Measurements from ENCODE around the gene TMEM191C.
A peak's percentile ranks its signal among the peaks of the same experiment; 100 is the strongest.

The TMEM191C gene

GRCh38 chr22:21447694-21448402, 19.3 kb upstream of the TMEM191C start:
- H3K9ac ChIP-seq (ENCODE audit: low read length) = no peak overlapping the region

GRCh38 chr22:21448627-21449416, 18.4 kb upstream of the TMEM191C start:
- Histone ChIP-seq H3K79me2 (ENCODE audit: insufficient read depth, low read length) (no peaks in the 10 kb centered on the region), H3K27me3 (ENCODE audit: insufficient read depth, low read length) (no peaks in the 10 kb centered on the region), H3K9me3 (ENCODE audit: low read length) (no peaks in the 10 kb centered on the region), H3K4me1 (ENCODE audit: insufficient read depth, low read length, severe bottlenecking) (no peaks in the 10 kb centered on the region), H3K4me2 (ENCODE audit: low read length) (no peak overlapping the region), H3K9me2 (ENCODE audit: low read depth, low read length) (no peaks in the 10 kb centered on the region), H3K36me3 (ENCODE audit: insufficient read depth, low read length) (peaks cover 11% of the 10 kb centered on the region), H4K20me1 (ENCODE audit: insufficient read depth, low read length) (no peaks in the 10 kb centered on the region), H3K9ac (ENCODE audit: low read length) (no peak overlapping the region), H2AFZ (ENCODE audit: low read length) (no peak overlapping the region), H3K27ac (ENCODE audit: low read depth, low read length, poor library complexity, severe bottlenecking) (no peak overlapping the region), H3F3A (ENCODE audit: insufficient read depth, low read length) (no peaks in the 10 kb centered on the region; the same call in 1 of the 2 replicates), H3K4me3 (ENCODE audit: low read depth, low read length, poor library complexity, severe bottlenecking) (no peak overlapping the region)
- no peak for TF ChIP-seq CTCF (IDR thresholded peaks at IDR 0.05; ENCODE audit: low read length)
- TF ChIP-seq EZH2 (IDR thresholded peaks at IDR 0.05; ENCODE audit: borderline replicate concordance, low read length) = no peak

More at GRCh38 chr22:21447694-21448402, 19.3 kb upstream of the TMEM191C start:
- TF ChIP-seq CTCF (IDR thresholded peaks at IDR 0.05; ENCODE audit: low read length) (peak; percentile 38; the same call in 1 of the 2 replicates), EZH2 (IDR thresholded peaks at IDR 0.05; ENCODE audit: borderline replicate concordance, low read length) (no peak)
- no peaks in the 10 kb centered on the region for H3K9me3 ChIP-seq (ENCODE audit: low read length)
- H2AFZ ChIP-seq (ENCODE audit: low read length) = no peak overlapping the region
- H3F3A ChIP-seq (ENCODE audit: insufficient read depth, low read length) = no peaks in the 10 kb centered on the region; the same call in 1 of the 2 replicates
- H3K9me2 ChIP-seq (ENCODE audit: low read depth, low read length) = no peaks in the 10 kb centered on the region
- no peaks in the 10 kb centered on the region for H3K4me1 ChIP-seq (ENCODE audit: insufficient read depth, low read length, severe bottlenecking)
- H3K4me3 ChIP-seq (ENCODE audit: low read depth, low read length, poor library complexity, severe bottlenecking) = no peak overlapping the region
- no peaks in the 10 kb centered on the region for H3K79me2 ChIP-seq (ENCODE audit: insufficient read depth, low read length)
- no peak overlapping the region for H3K4me2 ChIP-seq (ENCODE audit: low read length)
- H3K27ac ChIP-seq (ENCODE audit: low read depth, low read length, poor library complexity, severe bottlenecking) = no peak overlapping the region
- no peaks in the 10 kb centered on the region for H3K27me3 ChIP-seq (ENCODE audit: insufficient read depth, low read length)
- peaks cover 11% of the 10 kb centered on the region for H3K36me3 ChIP-seq (ENCODE audit: insufficient read depth, low read length)
- H4K20me1 ChIP-seq (ENCODE audit: insufficient read depth, low read length) = no peaks in the 10 kb centered on the region

GRCh38 chr22:21449531-21450319, 17.5 kb upstream of the TMEM191C start:
- H2AFZ ChIP-seq (ENCODE audit: low read length) = no peak overlapping the region
- no peaks in the 10 kb centered on the region; the same call in 1 of the 2 replicates for H3F3A ChIP-seq (ENCODE audit: insufficient read depth, low read length)
- TF ChIP-seq CTCF (IDR thresholded peaks at IDR 0.05; ENCODE audit: low read length) (no peak), EZH2 (IDR thresholded peaks at IDR 0.05; ENCODE audit: borderline replicate concordance, low read length) (no peak)
- H3K9ac ChIP-seq (ENCODE audit: low read length) = no peak overlapping the region
- no peaks in the 10 kb centered on the region for H3K4me1 ChIP-seq (ENCODE audit: insufficient read depth, low read length, severe bottlenecking)
- H3K27me3 ChIP-seq (ENCODE audit: insufficient read depth, low read length) = no peaks in the 10 kb centered on the region
- no peaks in the 10 kb centered on the region for H3K9me3 ChIP-seq (ENCODE audit: low read length)
- no peaks in the 10 kb centered on the region for H3K79me2 ChIP-seq (ENCODE audit: insufficient read depth, low read length)
- H3K27ac ChIP-seq (ENCODE audit: low read depth, low read length, poor library complexity, severe bottlenecking) = no peak overlapping the region
- no peak overlapping the region for H3K4me3 ChIP-seq (ENCODE audit: low read depth, low read length, poor library complexity, severe bottlenecking)
- no peaks in the 10 kb centered on the region for H3K9me2 ChIP-seq (ENCODE audit: low read depth, low read length)
- H4K20me1 ChIP-seq (ENCODE audit: insufficient read depth, low read length) = no peaks in the 10 kb centered on the region
- H3K4me2 ChIP-seq (ENCODE audit: low read length) = no peak overlapping the region
- peaks cover 11% of the 10 kb centered on the region for H3K36me3 ChIP-seq (ENCODE audit: insufficient read depth, low read length)
